Vagina (tissue), 2 donors: ENCODE results near the gene OXNAD1. TPM values are rescaled to one million over a fixed set of nuclear protein-coding genes. Genes with fewer than 3 reads are reported as not detected.

ENCODE experiments used
- DNase-seq, 2 donors: peaks; one replicate each; pipeline ENCODE4 v3.0.0-alpha.2; 2017; ENCODE audit errors: extremely low spot score in 2 of 2
- H3K27ac ChIP-seq: fragments of 200-600 bp; sonication (generic); one replicate; pipeline ENCODE4 v1.5.1; 2019
- H3K27me3 ChIP-seq: fragments of 200-600 bp; sonication (generic); one replicate; pipeline ENCODE4 v1.5.1; 2019
- H3K36me3 ChIP-seq, 2 donors: fragments of 200-600 bp; sonication (generic); one replicate each; pipeline ENCODE4 v1.5.1; 2017 to 2019
- H3K4me1 ChIP-seq: fragments of 200-600 bp; sonication (generic); one replicate; pipeline ENCODE4 v1.5.1; 2019
- H3K4me3 ChIP-seq, 2 donors: fragments of 200-600 bp; sonication (generic); 1 replicate in 1 of 2; 2 replicates in 1 of 2; pipeline ENCODE4 v1.5.1; 2016 to 2019
- H3K9me3 ChIP-seq: fragments of 200-600 bp; sonication (generic); one replicate; pipeline ENCODE4 v1.5.1; 2019
- POLR2A ChIP-seq, 2 donors: fragments of 450-650 bp; IDR thresholded peaks; one replicate each; pipeline ENCODE4 v1.6.1; 2017; ENCODE audit warnings: antibody characterized with exemption in 2 of 2, mild to moderate bottlenecking in 2 of 2, moderate library complexity in 2 of 2
- POLR2AphosphoS5 ChIP-seq, 2 donors: sonication (generic); formaldehyde crosslinking; IDR thresholded peaks; one replicate each; pipeline ENCODE4 v1.9.0; 2017; ENCODE audit warnings: antibody characterized with exemption in 2 of 2, mild to moderate bottlenecking in 2 of 2, low read depth in 1 of 2; ENCODE audit not compliant: insufficient read depth in 1 of 2
- intact Hi-C: fragments of 100-400 bp; cut with DNase I; formaldehyde crosslinking; loops from one replicate; pipeline ENCODE4 v1.15.1; 2023
- total RNA-seq: library from RNA; depleted of rRNA; stranded (reverse); fragments of >200 nt; gene quantifications from one replicate; pipeline ENCODE4 v1.2.3, GENCODE V29; 2016
- TF ChIP-seq, protein P1 (sequence below), 3 experiments: fragments of 450-650 bp in 2 of 3; fragments of 200-600 bp in 1 of 3; sonication (generic) in 1 of 3; IDR thresholded peaks; one replicate each; pipeline ENCODE4 v1.5.1; 2017 to 2019; ENCODE audit warnings: antibody characterized with exemption in 3 of 3, mild to moderate bottlenecking in 2 of 3, moderate library complexity in 2 of 3

The OXNAD1 gene
- total RNA-seq, 1 donor from 2014 or later: 30.0 TPM

DNA sequence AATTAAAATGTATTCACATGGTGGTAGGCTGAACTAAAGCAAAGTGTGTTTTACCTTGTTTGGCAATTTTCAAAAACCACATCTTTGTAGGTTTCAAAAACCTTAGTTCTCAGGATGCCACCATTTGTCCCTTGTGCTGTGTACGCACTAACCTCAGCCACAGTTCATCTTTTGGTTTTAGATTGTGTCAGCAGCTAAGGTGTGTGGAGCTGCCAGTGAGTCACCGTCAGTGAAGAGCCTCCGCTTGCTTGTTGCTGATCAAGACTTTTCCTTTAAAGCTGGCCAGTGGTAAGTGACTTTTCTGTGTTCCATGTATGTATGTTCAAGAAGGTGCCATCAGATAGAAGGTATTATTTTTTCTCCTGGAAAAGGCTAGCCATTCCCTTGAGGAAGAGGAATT, 21.1 kb downstream of the OXNAD1 start:
- Histone ChIP-seq H3K27ac (peak overlapping the region; percentile 27), H3K4me1 (no peaks in the 10 kb centered on the region), H3K9me3 (no peaks in the 10 kb centered on the region), H3K36me3 (peaks cover 0 to 7% of the 10 kb centered on the region in 2 donors), H3K4me3 (peak overlapping the region in 1 of 2 donors; percentile 22), H3K27me3 (no peaks in the 10 kb centered on the region)
- no peak for DNase-seq
- no peak for TF ChIP-seq POLR2AphosphoS5 (IDR thresholded peaks at IDR 0.05; ENCODE audit: insufficient read depth in 1 of 2, low read depth in 1 of 2)
- TF ChIP-seq, protein P1, sequence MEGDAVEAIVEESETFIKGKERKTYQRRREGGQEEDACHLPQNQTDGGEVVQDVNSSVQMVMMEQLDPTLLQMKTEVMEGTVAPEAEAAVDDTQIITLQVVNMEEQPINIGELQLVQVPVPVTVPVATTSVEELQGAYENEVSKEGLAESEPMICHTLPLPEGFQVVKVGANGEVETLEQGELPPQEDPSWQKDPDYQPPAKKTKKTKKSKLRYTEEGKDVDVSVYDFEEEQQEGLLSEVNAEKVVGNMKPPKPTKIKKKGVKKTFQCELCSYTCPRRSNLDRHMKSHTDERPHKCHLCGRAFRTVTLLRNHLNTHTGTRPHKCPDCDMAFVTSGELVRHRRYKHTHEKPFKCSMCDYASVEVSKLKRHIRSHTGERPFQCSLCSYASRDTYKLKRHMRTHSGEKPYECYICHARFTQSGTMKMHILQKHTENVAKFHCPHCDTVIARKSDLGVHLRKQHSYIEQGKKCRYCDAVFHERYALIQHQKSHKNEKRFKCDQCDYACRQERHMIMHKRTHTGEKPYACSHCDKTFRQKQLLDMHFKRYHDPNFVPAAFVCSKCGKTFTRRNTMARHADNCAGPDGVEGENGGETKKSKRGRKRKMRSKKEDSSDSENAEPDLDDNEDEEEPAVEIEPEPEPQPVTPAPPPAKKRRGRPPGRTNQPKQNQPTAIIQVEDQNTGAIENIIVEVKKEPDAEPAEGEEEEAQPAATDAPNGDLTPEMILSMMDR (IDR thresholded peaks at IDR 0.05): no peak
- TF ChIP-seq POLR2A (IDR thresholded peaks at IDR 0.05): peak in 1 of 2 donors; percentile 11
- intact Hi-C loops: no loop called here

DNA sequence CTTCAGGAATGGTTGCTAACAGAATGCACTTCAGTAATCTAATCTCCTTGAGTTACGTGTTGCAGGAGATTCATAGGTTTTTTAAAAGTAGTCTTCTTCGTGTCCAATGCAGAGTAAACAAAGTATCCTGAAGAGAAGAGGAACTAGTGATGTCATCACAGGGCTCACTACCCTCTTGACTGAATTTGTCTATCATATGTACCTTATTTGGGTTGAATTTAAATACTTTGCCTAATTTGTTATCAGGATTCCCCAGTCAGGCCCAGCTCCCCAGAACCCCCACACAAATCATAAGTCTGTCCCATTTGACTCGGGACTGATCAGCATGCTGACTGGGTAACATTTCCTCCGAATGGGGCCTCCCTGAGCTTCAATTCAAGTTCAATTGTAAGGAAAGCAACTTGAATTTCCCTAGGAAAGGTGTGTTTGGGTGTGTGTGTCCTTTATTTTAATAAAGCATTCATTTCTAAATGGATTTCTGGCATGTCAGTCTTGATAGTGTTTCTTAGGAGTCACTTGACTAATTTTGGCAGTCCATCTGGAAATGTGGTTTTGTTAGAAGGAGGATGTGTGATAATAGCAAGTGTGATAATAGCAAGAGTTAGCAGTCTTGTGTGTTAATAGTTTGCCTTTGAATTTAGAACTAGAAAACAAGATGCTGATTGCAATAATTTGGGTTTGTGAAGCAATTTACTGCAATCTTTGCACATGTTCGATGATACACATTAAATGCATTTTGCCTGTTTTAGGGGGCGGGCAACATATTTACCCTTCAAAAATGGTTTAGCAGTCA, 21.9 kb downstream of the OXNAD1 start:
- Histone ChIP-seq H3K27me3 (no peaks in the 10 kb centered on the region), H3K4me3 (peak overlapping the region in 1 of 2 donors; percentile 22), H3K4me1 (no peaks in the 10 kb centered on the region), H3K27ac (peak overlapping the region; percentile 27), H3K9me3 (no peaks in the 10 kb centered on the region), H3K36me3 (peaks cover 0 to 7% of the 10 kb centered on the region in 2 donors)
- intact Hi-C loops: no loop called here
- no peak for DNase-seq
- TF ChIP-seq POLR2AphosphoS5 (IDR thresholded peaks at IDR 0.05; ENCODE audit: insufficient read depth in 1 of 2, low read depth in 1 of 2) (no peak), POLR2A (IDR thresholded peaks at IDR 0.05) (no peak)
- TF ChIP-seq, protein P1 (IDR thresholded peaks at IDR 0.05): no peak

- Histone ChIP-seq H3K27me3 (no peaks in the 10 kb centered on the region), H3K36me3 (peaks cover 0 to 7% of the 10 kb centered on the region in 2 donors), H3K27ac (no peak overlapping the region), H3K4me1 (no peaks in the 10 kb centered on the region), H3K4me3 (no peak overlapping the region), H3K9me3 (no peaks in the 10 kb centered on the region)
- intact Hi-C loops: no loop called here
- TF ChIP-seq, protein P1 (IDR thresholded peaks at IDR 0.05): no peak
- no peak for TF ChIP-seq POLR2A (IDR thresholded peaks at IDR 0.05)
- no peak for DNase-seq
These were observed 23.7 kb downstream of the OXNAD1 start for GRCh38 chr3:16288664-16289063.

- H3K4me3 ChIP-seq: no peak overlapping the region
- H3K27ac ChIP-seq: no peak overlapping the region
- H3K9me3 ChIP-seq: no peaks in the 10 kb centered on the region
- intact Hi-C loops: no loop called here
- H3K36me3 ChIP-seq: peaks cover 0 to 7% of the 10 kb centered on the region in 2 donors
- no peaks in the 10 kb centered on the region for H3K27me3 ChIP-seq
- TF ChIP-seq, protein P1 (IDR thresholded peaks at IDR 0.05): no peak
- TF ChIP-seq POLR2A (IDR thresholded peaks at IDR 0.05) (no peak), POLR2AphosphoS5 (IDR thresholded peaks at IDR 0.05; ENCODE audit: insufficient read depth in 1 of 2, low read depth in 1 of 2) (no peak)
- no peak for DNase-seq
- no peaks in the 10 kb centered on the region for H3K4me1 ChIP-seq
These were observed 24.3 kb downstream of the OXNAD1 start for GRCh38 chr3:16289144-16289889.
